Lung (tissue), 12 donors: ENCODE results near the gene CRY2. TPM values are rescaled to one million over a fixed set of nuclear protein-coding genes. Genes with fewer than 3 reads are reported as not detected.

Source experiments
- ATAC-seq: fragments of 200-7000 bp; cut with Tn5 transposase; one replicate; pipeline ENCODE4 v1.9.1; 2020; ENCODE audit warnings: moderate number of reproducible peaks; ENCODE audit not compliant: insufficient read depth, low FRiP score
- DNase-seq, 3 donors: peaks; one replicate each; pipeline ENCODE4 v3.0.0-alpha.2; 2013 to 2017
- H3K27ac ChIP-seq, 2 donors: one replicate each; pipeline ENCODE4 v1.5.1; 2013; ENCODE audit warnings: mild to moderate bottlenecking in 2 of 2, moderate library complexity in 2 of 2, control low read depth in 1 of 2, inconsistent platforms in 1 of 2, low read depth in 1 of 2, low read length in 1 of 2
- H3K27me3 ChIP-seq, 3 donors: one replicate each; pipeline ENCODE4 v1.5.1; 2013; ENCODE audit warnings: low read length in 2 of 3; ENCODE audit not compliant: control insufficient read depth in 3 of 3, insufficient read depth in 3 of 3
- H3K36me3 ChIP-seq, 4 donors: one replicate each; pipeline ENCODE4 v1.5.1; 2013; ENCODE audit warnings: low read length in 4 of 4, mild to moderate bottlenecking in 1 of 4, moderate library complexity in 1 of 4; ENCODE audit not compliant: control insufficient read depth in 4 of 4, insufficient read depth in 4 of 4
- H3K4me1 ChIP-seq, 5 donors: one replicate each; pipeline ENCODE4 v1.5.1; 2013; ENCODE audit warnings: low read length in 5 of 5, mild to moderate bottlenecking in 2 of 5, moderate library complexity in 1 of 5; ENCODE audit not compliant: control insufficient read depth in 5 of 5, insufficient read depth in 5 of 5
- H3K4me3 ChIP-seq: one replicate; pipeline ENCODE4 v1.5.1; 2013; ENCODE audit warnings: mild to moderate bottlenecking, control low read depth, moderate library complexity
- H3K9ac ChIP-seq, 2 donors: one replicate each; pipeline ENCODE4 v1.5.1; 2013; ENCODE audit warnings: low read length in 2 of 2, control low read depth in 1 of 2; ENCODE audit not compliant: insufficient read depth in 1 of 2
- H3K9me3 ChIP-seq, 4 donors: one replicate each; pipeline ENCODE4 v1.5.1; 2013; ENCODE audit warnings: low read length in 3 of 4, mild to moderate bottlenecking in 1 of 4, moderate library complexity in 1 of 4; ENCODE audit not compliant: control insufficient read depth in 4 of 4, insufficient read depth in 3 of 4
- CTCF ChIP-seq: IDR thresholded peaks from 2 replicates; pipeline ENCODE4 v1.5.1; 2012; ENCODE audit warnings: mild to moderate bottlenecking; ENCODE audit errors: control extremely low read depth, extremely low read depth
- WGBS, 2 donors: extraction: QIAGEN DNeasy Blood & Tissue Kit; methylation state at CpG; one replicate each; pipeline ENCODE4 v1.1.7; 2013; 5-methylcytosine and 5-hydroxymethylcytosine counted together
- polyA plus RNA-seq, 2 donors: library from polyadenylated mRNA; stranded (reverse); fragments of 200-250 nt; gene quantifications; one replicate each; pipeline ENCODE4 v1.2.1, GENCODE V29; 2013
- total RNA-seq, 2 donors: library from RNA; depleted of rRNA in 1 of 2; stranded (reverse); fragments of >200 nt in 1 of 2; gene quantifications; one replicate each; pipeline ENCODE4 v1.2.1, GENCODE V29; 2014 to 2021
- donor health status: control.
- donor health status: control.
- donor health status: Bipolar disorder and iron deficiency.
- donor health status: healthy.
- donor health status: DM: yes; HTN: yes; CAD: no.

The CRY2 gene
- total and polyA plus RNA-seq, 4 donors, result 16.2 to 55.0 (median 34.2) TPM

DNA sequence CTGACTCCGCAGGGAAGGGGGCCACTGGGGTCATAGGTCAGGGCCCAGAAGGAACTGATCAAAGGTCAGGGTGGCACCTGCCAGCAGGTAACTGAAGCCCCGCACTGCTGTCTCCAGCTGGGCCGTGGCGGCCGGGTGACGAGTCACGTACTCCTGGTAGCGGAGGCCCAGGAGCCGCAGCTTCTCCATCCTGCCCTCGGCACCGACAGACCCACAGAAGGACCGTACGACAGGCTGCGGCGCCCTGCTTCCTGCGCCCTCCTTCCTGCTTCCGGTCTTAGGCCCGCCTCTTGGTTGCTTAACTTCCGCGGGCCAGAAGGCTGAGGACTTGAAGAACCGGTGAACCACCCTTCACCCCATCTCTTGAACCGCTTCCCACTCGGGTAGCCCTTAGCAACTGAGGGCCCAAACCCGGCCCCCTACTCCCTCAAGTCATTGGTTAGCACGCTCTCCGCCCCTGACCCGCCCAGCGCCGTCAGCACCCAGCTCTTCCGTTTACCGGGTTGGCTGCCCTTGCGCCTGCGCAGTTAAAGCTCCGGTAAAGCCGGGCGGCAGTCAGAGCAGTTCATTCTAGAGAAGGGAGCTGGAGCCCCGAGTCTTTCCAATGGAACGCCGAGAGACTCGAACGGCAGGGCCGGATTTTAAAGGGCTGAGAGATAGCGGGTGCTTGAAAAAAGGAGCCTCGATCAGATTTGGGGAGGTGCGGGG is 70.5 kb downstream of the CRY2 start, which contains the start of gene PEX16:
TSS of gene PEX16 (minus strand) at position 255 of the 708 bp plus-strand sequence. CDS start at position 189, 66 bp downstream.
- WGBS, 2 donors, result 0% methylated on average over 45 of the region's 45 CpGs
- no peak for TF ChIP-seq CTCF
- Histone ChIP-seq H3K9ac (peak within 1 kb of the TSS; percentile 84 to 85), H3K27ac (peak within 1 kb of the TSS; percentile 94 to 95), H3K9me3 (no peaks in the 10 kb centered on the region), H3K36me3 (peaks cover 5 to 29% (median 11%) of the 10 kb centered on the region in 4 donors), H3K4me1 (peaks cover 0 to 26% (median 4%) of the 10 kb centered on the region in 5 donors), H3K27me3 (peaks cover 0 to 7% (median 6%) of the 10 kb centered on the region in 3 donors), H3K4me3 (peak within 1 kb of the TSS; percentile 97)
- peak; percentile 83 for ATAC-seq
- peak; percentile 98 to 100 (median 99) for DNase-seq

- peak overlapping the region; percentile 97 for H3K4me3 ChIP-seq
- peaks cover 0 to 10% (median 6%) of the 10 kb centered on the region in 3 donors for H3K27me3 ChIP-seq
- no peak for TF ChIP-seq CTCF
- DNase-seq (peak; percentile 60 to 71 (median 70)), ATAC-seq (peak; percentile 54)
- H3K36me3 ChIP-seq, result peaks cover 5 to 23% (median 11%) of the 10 kb centered on the region in 4 donors
- H3K9ac ChIP-seq, result peak overlapping the region in 1 of 2 donors; percentile 85
- WGBS, 2 donors, result 0 to 1% methylated on average over 38 of the region's 38 CpGs
- H3K4me1 ChIP-seq, result peaks cover 0 to 31% (median 4%) of the 10 kb centered on the region in 5 donors
- H3K27ac ChIP-seq, result peak overlapping the region; percentile 94 to 95
- no peaks in the 10 kb centered on the region for H3K9me3 ChIP-seq
Observed at GRCh38 chr11:45918331-45918941, 71.2 kb downstream of the CRY2 start.

- Histone ChIP-seq H3K27me3 (peaks cover 0 to 15% (median 6%) of the 10 kb centered on the region in 3 donors), H3K9ac (no peak overlapping the region), H3K27ac (no peak overlapping the region), H3K9me3 (no peaks in the 10 kb centered on the region), H3K4me1 (peaks cover 0 to 31% (median 4%) of the 10 kb centered on the region in 5 donors), H3K4me3 (no peak overlapping the region), H3K36me3 (peaks cover 4 to 16% (median 9%) of the 10 kb centered on the region in 4 donors)
- WGBS, 2 donors, result 49 to 64% methylated on average over 7 of the region's 7 CpGs
- TF ChIP-seq CTCF, result no peak
- no peak for ATAC-seq
- DNase-seq, result peak in 1 of 3 donors; percentile 9
Observed at GRCh38 chr11:45918962-45919675, 71.8 kb downstream of the CRY2 start.
